DOHH2 (cell line): ENCODE data around the gene CHSY1.

Experiments used
- H3F3A ChIP-seq: fragments of 200-600 bp; sonication (generic), shearing (Covaris generic); 2 replicates; pipeline ENCODE4 v1.6.0; 2016; ENCODE audit warnings: antibody characterized with exemption, mild to moderate bottlenecking; ENCODE audit not compliant: control insufficient read depth, insufficient read depth
- H3K27ac ChIP-seq: fragments of 200-600 bp; sonication (generic); 2 replicates; pipeline ENCODE4 v1.5.1; 2014; ENCODE audit warnings: low read depth, mild to moderate bottlenecking, low read length, moderate library complexity
- H3K27me3 ChIP-seq: fragments of 200-600 bp; sonication (generic); 2 replicates; pipeline ENCODE4 v1.6.1; 2014; ENCODE audit warnings: mild to moderate bottlenecking, low read length, mixed read lengths; ENCODE audit not compliant: control insufficient read depth
- H3K36me3 ChIP-seq: fragments of 200-600 bp; sonication (generic); 2 replicates; pipeline ENCODE4 v1.6.1; 2014; ENCODE audit warnings: mild to moderate bottlenecking, low read length, moderate library complexity, mixed read lengths; ENCODE audit not compliant: control insufficient read depth
- H3K4me1 ChIP-seq: fragments of 200-600 bp; sonication (generic); 2 replicates; pipeline ENCODE4 v1.6.1; 2014; ENCODE audit warnings: mild to moderate bottlenecking, low read length, mixed read lengths; ENCODE audit not compliant: control insufficient read depth
- H3K4me2 ChIP-seq: fragments of 200-600 bp; sonication (generic); 2 replicates; pipeline ENCODE4 v1.6.0; 2014; ENCODE audit warnings: mild to moderate bottlenecking, low read length, moderate library complexity
- H3K4me3 ChIP-seq: fragments of 200-600 bp; sonication (generic); 2 replicates; pipeline ENCODE4 v1.5.1; 2014; ENCODE audit warnings: mild to moderate bottlenecking, low read length, mixed read lengths
- H3K79me2 ChIP-seq: fragments of 200-600 bp; sonication (generic); 2 replicates; pipeline ENCODE4 v1.6.1; 2014; ENCODE audit warnings: mild to moderate bottlenecking, low read length, mixed read lengths; ENCODE audit not compliant: control insufficient read depth
- H3K9me2 ChIP-seq: fragments of 200-600 bp; sonication (generic); replicated peaks from 2 replicates; pipeline ENCODE4 v1.6.1; 2014; ENCODE audit warnings: mild to moderate bottlenecking, low read length, mixed read lengths; ENCODE audit not compliant: control insufficient read depth
- H3K9me3 ChIP-seq: fragments of 200-600 bp; sonication (generic); 2 replicates; pipeline ENCODE4 v1.6.1; 2014; ENCODE audit warnings: antibody characterized with exemption, low read length, mixed read lengths; ENCODE audit not compliant: control insufficient read depth, insufficient read depth
- H4K20me1 ChIP-seq: fragments of 200-600 bp; sonication (generic); 2 replicates; pipeline ENCODE4 v1.6.0; 2014; ENCODE audit warnings: low read depth, mild to moderate bottlenecking, antibody characterized with exemption, low read length, moderate library complexity; ENCODE audit not compliant: control insufficient read depth, insufficient read depth
- CTCF ChIP-seq: fragments of 200-600 bp; sonication (generic); IDR thresholded peaks from one replicate; pipeline ENCODE4 v1.5.1; 2014; ENCODE audit warnings: antibody characterized with exemption, mild to moderate bottlenecking, low read depth, low read length; ENCODE audit not compliant: poor library complexity, severe bottlenecking
- EZH2phosphoT487 ChIP-seq: fragments of 200-600 bp; sonication (generic); IDR thresholded peaks from 2 replicates; pipeline ENCODE4 v1.6.1; 2017; ENCODE audit warnings: borderline replicate concordance, mild to moderate bottlenecking, antibody characterized with exemption, low read length, moderate library complexity, mixed read lengths

The CHSY1 gene

DNA sequence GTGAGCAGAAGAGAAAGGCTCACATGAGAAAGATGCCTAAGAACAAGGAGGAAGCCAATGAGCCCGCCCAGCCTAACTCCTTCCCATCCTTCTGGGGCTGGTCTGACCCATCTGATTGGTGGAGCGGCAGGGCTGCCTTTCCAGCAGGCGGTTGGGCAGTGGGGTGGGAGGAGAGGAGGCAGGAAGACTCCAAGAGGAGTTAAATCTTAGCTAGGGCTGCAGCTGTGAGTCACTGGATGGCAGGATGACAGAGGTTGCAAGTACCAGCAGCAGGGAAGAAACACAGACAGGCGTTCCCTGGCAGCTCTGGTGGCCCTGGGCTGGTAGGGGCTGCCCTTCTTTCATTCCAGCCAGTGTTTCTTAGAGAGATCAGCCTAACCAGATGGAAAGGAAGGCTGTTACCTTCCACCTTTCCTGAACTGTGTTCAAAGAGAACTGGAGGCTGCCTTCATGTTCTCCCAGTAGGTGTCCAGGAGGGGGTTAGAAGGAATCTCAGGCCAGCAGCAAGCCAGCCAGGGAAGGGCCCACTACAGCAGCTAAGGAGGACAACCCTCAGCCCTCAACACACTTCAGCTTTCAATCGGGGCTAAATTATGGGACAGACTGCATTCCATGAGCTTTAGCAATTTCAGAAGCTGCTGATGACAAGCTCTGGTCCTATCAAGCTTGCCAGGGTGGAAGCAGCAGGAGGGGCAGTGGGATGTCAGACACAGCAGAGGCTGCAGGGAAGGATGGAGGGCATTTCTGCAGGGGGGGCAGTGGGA is 50.3 kb downstream of the CHSY1 start:
- no peaks in the 10 kb centered on the region for H3K36me3 ChIP-seq
- H3K27me3 ChIP-seq: no peaks in the 10 kb centered on the region
- H3K27ac ChIP-seq: no peak overlapping the region
- peaks cover 48% of the 10 kb centered on the region for H3K4me1 ChIP-seq
- H3K4me2 ChIP-seq: no peak overlapping the region
- H3K9me3 ChIP-seq: no peaks in the 10 kb centered on the region
- peaks cover 84% of the 10 kb centered on the region for H3K79me2 ChIP-seq
- TF ChIP-seq EZH2phosphoT487 (no peak), CTCF (no peak)
- no peaks in the 10 kb centered on the region for H3K9me2 ChIP-seq
- H3F3A ChIP-seq: peaks cover 5% of the 10 kb centered on the region
- no peak overlapping the region for H3K4me3 ChIP-seq
- H4K20me1 ChIP-seq: peaks cover 48% of the 10 kb centered on the region

GRCh38 chr15:101200181-101200580 is 51.7 kb downstream of the CHSY1 start:
- Histone ChIP-seq H3K9me2 (no peaks in the 10 kb centered on the region), H3K36me3 (no peaks in the 10 kb centered on the region), H3K4me3 (peak overlapping the region; percentile 58), H3K4me1 (peaks cover 48% of the 10 kb centered on the region), H3K79me2 (peaks cover 80% of the 10 kb centered on the region), H3K27me3 (no peaks in the 10 kb centered on the region), H4K20me1 (peaks cover 48% of the 10 kb centered on the region), H3K4me2 (peak overlapping the region; percentile 69), H3K27ac (peak overlapping the region; percentile 38), H3K9me3 (no peaks in the 10 kb centered on the region), H3F3A (peaks cover 5% of the 10 kb centered on the region)
- TF ChIP-seq EZH2phosphoT487 (no peak), CTCF (no peak)

DNA sequence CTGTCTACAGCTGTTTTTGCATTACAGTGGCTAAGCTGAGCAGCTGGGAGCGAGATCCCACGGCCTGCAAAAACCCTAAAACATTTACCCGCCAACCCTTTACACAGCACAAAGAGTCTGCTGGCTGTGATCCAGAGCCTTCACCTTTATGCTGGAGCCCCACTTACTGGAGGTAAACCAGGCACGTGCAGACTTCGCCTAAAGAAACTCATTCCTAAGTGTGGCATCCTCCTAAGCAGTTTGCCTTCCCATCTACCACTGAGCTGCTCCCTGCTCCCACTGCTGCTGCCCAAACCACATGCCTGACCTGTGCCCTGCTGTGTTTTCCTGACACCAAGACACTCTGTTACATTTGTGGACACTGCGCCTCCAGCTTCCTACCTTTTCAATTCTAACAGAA is 53.0 kb downstream of the CHSY1 start:
- TF ChIP-seq EZH2phosphoT487 (no peak), CTCF (no peak)
- no peaks in the 10 kb centered on the region for H3K36me3 ChIP-seq
- peaks cover 5% of the 10 kb centered on the region for H3F3A ChIP-seq
- H3K9me3 ChIP-seq: no peaks in the 10 kb centered on the region
- H3K79me2 ChIP-seq: peaks cover 83% of the 10 kb centered on the region
- H3K4me1 ChIP-seq: peaks cover 47% of the 10 kb centered on the region
- H3K4me3 ChIP-seq: peak overlapping the region; percentile 58
- no peak overlapping the region for H3K27ac ChIP-seq
- H3K4me2 ChIP-seq: peak overlapping the region; percentile 69
- H3K27me3 ChIP-seq: no peaks in the 10 kb centered on the region
- no peaks in the 10 kb centered on the region for H3K9me2 ChIP-seq
- peaks cover 45% of the 10 kb centered on the region for H4K20me1 ChIP-seq
